ENCODE data around the gene FADS6.

Gene FADS6

DNA sequence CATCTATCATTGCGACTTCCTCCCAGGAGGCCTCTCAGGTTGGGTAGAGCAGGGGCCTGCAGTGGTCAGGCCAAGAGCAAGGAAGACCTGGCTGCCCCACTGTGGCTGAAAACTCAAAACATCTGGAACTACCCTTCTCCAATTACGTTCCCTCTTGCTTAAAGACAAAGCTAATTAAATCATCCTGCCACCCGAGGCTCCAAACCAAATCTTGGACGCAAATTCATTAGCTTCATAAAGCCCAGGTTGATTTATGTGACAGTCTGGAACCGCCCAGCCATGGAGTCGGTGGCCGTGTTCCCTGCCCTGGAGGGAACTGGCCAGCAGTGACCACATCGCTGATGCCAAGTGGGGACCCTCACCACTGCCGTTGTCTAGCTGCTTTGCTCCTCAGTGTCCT, 55.2 kb downstream of the FADS6 start:
- no peak overlapping the region for H3K27ac ChIP-seq
- TF ChIP-seq, protein P1, sequence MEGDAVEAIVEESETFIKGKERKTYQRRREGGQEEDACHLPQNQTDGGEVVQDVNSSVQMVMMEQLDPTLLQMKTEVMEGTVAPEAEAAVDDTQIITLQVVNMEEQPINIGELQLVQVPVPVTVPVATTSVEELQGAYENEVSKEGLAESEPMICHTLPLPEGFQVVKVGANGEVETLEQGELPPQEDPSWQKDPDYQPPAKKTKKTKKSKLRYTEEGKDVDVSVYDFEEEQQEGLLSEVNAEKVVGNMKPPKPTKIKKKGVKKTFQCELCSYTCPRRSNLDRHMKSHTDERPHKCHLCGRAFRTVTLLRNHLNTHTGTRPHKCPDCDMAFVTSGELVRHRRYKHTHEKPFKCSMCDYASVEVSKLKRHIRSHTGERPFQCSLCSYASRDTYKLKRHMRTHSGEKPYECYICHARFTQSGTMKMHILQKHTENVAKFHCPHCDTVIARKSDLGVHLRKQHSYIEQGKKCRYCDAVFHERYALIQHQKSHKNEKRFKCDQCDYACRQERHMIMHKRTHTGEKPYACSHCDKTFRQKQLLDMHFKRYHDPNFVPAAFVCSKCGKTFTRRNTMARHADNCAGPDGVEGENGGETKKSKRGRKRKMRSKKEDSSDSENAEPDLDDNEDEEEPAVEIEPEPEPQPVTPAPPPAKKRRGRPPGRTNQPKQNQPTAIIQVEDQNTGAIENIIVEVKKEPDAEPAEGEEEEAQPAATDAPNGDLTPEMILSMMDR (IDR thresholded peaks at IDR 0.05) = no peak
- TF ChIP-seq ZFX (IDR thresholded peaks at IDR 0.05; ENCODE audit: borderline replicate concordance) = no peak

GRCh38 chr17:74836691-74837467, 56.6 kb downstream of the FADS6 start:
- TF ChIP-seq, protein P1 (IDR thresholded peaks at IDR 0.05) = no peak
- no peak for TF ChIP-seq ZFX (IDR thresholded peaks at IDR 0.05; ENCODE audit: borderline replicate concordance)
- H3K27ac ChIP-seq = no peak overlapping the region

DNA sequence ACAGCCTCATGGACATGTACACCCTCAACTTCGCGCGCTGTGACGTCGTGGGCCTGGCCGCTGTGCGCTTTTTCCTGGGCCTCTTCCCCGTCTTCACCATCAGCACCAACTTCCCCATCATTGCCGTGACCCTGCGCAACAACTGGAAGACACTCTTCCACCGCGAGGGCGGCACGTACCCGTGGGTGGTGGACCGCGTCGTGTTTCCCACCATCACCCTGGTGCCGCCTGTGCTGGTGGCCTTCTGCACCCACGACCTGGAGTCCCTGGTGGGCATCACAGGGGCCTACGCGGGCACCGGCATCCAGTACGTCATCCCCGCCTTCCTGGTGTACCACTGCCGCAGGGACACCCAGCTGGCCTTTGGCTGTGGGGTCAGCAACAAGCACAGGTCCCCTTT, 57.2 kb downstream of the FADS6 start:
- no peak overlapping the region for H3K27ac ChIP-seq
- TF ChIP-seq, protein P1 (IDR thresholded peaks at IDR 0.05) = no peak
- no peak for TF ChIP-seq ZFX (IDR thresholded peaks at IDR 0.05; ENCODE audit: borderline replicate concordance)

- no peak for TF ChIP-seq ZFX (IDR thresholded peaks at IDR 0.05; ENCODE audit: borderline replicate concordance)
- TF ChIP-seq, protein P1 (IDR thresholded peaks at IDR 0.05) = no peak
- no peak overlapping the region for H3K27ac ChIP-seq
Measured at GRCh38 chr17:74833501-74834377, 59.7 kb downstream of the FADS6 start.

- no peak for TF ChIP-seq ZFX (IDR thresholded peaks at IDR 0.05; ENCODE audit: borderline replicate concordance)
- TF ChIP-seq, protein P1 (IDR thresholded peaks at IDR 0.05) = no peak
Measured at GRCh38 chr17:74832421-74832820, 61.0 kb downstream of the FADS6 start.

DNA sequence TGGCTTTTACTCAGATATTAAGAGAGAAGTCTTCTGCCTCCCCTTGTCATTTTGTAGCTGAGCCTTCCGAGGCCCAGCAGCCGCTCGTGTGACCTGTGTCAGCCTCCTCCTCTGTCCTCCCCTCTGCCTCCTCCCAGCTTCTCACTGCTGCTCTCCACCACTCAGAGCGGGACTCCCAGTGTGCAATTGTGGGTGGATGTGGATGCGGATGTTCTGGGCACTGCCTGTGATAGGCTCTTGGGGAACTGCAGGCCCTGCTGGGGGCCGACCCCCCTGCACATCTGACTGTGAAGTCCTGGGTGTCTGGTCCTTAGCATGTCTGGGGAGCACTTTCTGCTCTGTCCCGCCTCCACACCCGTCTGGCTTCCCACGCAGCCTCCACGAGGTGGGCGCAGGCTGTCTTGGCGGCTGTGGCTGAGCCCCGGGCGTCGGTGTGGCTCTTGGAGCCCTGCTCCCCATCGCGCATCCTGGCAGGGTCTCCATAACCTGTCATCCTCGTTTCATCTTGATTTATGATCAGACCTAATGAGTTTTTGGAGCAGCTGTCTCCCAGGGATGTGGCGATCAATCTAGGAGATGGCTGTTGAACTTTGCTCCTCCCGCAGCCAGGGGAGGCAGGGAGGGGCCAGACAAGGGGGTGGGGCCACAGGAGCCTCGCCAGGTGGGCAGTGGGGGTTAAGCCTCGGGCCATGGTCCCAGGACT, 61.8 kb downstream of the FADS6 start:
- no peak overlapping the region for H3K27ac ChIP-seq
- TF ChIP-seq, protein P1 (IDR thresholded peaks at IDR 0.05) = no peak
- TF ChIP-seq ZFX (IDR thresholded peaks at IDR 0.05; ENCODE audit: borderline replicate concordance) = no peak

More at GRCh38 chr17:74832421-74832820, 61.0 kb downstream of the FADS6 start:
- H3K27ac ChIP-seq = no peak overlapping the region
